GM23248 (cell line): ENCODE results near the gene CALML3.

Experiments
- EZH2 ChIP-seq: fragments of 200-600 bp; sonication (generic); IDR thresholded peaks from 2 replicates; pipeline ENCODE4 v1.6.1; 2018; ENCODE audit warnings: antibody characterized with exemption, mild to moderate bottlenecking; ENCODE audit not compliant: insufficient read depth, poor library complexity, severe bottlenecking
- EZH2phosphoT487 ChIP-seq: fragments of 200-600 bp; sonication (generic); IDR thresholded peaks from 2 replicates; pipeline ENCODE4 v1.6.1; 2018; ENCODE audit warnings: antibody characterized with exemption, moderate library complexity, mild to moderate bottlenecking, low read depth; ENCODE audit not compliant: insufficient read depth

- TF ChIP-seq EZH2 (no peak), EZH2phosphoT487 (no peak)
Observed at GRCh38 chr10:5542100-5542499, 17.3 kb downstream of the CALML3 start.
